ENCODE data around the gene NOL4L.
A peak's percentile ranks its signal among the peaks of the same experiment; 100 is the strongest.

Gene NOL4L

DNA sequence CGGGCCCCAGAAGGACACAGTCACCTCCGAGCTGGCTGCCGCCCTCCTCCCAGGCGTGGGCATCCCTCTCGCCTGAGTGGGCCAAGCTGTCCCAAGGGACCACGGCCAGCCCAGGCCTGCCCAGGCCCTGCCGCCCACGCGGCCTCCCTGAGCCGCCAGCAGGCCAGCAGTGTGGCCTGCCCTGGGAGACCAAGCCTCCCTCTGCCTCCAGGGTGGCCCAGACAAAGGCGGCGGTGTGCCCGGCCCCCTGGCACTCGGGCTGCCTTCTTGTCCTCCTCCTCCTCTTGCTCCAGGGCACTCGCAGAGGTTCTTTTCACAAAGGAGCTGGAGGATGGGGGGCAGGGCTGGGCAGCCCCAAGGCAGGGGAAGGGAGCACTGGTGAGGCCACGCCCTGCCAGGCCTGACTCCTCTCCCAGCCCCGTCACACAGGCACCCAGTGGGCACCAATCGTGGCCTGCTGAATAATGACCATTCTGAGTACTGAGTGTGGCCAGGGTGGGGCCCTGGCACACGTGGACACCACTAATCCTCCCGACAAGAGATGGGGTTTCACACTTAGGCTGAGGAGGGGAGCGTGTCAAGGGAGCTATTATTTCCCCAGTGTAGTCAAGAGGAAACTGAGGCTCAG is 25.3 kb downstream of the NOL4L start:
- DNase-seq = no peak

DNA sequence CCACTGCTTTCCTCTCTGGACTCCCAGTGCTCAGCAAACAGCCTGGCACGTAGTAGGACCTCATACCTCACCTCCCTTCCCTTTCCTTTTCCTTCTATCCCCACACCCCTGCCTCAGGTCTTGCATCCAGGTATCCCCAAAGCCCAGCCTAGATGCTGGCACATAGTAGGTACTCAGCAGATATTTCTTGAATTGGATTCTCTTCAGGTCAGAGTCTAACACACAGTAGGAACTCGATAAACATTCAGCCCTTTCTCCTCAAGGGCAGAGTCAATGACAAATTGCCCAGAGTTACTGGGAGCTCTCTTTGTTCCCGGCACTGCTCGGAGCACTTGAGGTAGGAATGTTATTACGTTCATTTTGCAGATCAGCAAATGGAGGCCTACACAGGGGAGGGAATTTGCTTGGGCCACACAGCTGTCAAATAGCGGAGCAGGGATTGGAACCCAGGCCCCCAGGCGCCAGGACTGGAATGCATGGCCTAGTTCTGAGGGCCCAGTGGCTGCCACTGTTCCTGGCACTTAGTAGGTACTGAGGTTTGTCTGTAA is 25.9 kb downstream of the NOL4L start:
- no peak for DNase-seq

DNA sequence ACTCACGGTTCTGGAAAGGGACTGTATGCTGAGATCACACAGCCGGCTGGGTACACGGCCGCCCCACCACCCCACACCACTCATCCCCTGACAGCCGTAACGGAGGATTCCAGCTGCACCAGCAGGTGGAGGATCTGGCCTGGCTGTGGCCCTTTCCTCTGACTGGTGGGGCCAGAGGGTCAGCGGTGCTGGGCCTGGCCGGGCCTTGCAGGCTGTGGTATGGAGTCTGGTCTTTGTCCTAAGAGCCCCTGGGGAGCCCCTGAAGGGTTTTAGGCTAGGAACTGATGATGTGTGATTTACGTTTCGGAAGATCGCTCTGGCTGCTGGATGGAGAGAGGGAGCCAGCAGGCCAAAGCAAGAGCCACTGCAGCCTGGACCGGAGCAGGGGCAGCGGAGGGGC is 26.6 kb downstream of the NOL4L start:
- DNase-seq = no peak

DNA sequence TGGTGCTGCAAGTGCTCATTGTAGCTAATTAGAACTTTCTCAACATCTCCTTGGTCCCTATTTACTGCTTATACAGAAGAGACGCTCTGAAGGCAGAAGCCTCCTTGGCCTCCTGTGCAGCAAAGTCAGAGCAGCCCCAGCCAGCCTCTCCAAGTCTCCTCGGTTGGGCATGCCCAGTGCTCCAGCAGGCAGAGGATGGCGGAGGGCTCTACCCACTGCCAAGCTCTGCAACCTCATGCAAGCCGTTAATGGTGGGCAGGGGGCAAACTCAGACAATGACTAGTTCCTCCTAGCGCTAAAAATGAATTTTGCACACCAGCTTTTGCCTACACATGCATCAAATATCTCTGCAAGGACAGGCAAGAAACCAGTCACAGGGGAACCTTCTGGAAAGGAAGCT is 27.8 kb downstream of the NOL4L start:
- DNase-seq = no peak

DNA sequence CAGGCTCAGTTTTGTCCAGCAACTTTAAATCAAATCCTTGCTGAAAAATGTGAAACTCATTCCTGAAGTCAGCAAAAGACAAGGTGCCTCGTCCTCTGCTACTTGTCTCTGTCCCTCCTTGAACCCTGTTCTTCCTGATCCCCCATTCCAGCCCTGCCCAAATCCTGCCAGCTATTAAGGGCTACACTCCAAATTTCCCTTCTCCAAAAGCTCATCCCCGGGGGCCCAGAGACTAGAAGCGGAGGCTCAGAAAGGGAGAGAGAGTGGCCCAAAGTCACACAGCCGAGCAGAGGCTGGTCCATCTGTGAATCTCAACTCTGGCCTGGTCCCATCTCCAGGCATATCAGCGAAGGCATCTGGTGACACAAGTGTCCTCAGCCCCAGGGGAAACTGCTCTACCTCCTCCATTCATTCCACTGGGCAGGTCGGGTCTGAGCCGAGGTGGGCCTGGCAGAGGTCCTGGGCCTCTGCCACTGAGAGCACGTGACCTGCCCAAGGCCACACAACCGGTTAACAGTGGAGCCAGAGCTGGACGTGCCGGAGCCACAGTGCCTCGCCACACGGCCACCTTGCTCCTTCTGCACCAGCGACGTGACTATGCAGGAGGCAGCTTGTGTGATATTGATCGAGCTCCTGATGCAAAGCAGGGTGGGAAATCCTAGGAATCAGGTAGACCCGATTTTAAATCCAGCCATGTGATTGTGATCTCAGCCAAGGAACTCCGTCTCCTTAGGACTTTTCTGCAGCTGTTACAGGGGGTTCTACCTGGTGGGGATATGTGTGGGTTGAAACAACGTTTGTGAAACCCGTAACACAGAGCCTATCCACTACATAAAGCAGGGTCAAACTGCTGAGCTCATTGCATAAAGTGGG is 28.6 kb downstream of the NOL4L start:
- DNase-seq = no peak

DNA sequence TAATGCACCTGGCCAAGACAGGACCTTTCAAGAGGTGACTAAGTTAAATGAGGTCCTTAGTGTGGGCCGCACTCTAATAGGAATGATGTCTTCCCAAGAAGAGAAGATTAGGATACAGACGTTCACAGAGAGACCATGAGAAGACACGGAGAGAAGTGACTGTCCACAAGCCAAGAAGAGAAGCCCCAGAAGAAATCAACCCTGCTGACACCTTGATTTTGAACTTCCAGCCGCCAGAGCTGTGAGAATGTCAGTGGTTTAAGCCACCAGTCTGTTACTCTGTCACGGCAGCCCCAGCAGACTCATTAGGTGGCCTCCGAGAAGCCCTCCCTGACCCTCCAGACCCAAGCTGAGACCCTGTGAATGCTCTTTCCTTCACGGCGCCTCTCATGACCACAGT is 29.5 kb downstream of the NOL4L start:
- DNase-seq = no peak

DNA sequence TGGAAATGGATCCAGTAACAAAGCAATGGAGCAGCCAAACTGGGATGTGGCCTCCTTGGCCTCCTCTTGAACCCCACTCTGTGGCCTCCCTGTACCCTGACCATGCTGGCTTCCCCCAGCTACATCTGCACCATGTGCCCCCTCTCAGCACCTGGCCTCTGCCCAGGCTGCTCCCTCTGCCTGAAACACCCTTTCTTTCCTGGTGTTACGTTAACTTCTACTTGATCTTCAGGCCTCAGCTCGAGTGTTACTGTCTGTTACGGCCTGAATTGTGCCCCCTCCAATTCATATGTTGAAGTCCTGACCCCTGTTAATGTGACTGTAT is 30.2 kb downstream of the NOL4L start:
- no peak for DNase-seq

DNA sequence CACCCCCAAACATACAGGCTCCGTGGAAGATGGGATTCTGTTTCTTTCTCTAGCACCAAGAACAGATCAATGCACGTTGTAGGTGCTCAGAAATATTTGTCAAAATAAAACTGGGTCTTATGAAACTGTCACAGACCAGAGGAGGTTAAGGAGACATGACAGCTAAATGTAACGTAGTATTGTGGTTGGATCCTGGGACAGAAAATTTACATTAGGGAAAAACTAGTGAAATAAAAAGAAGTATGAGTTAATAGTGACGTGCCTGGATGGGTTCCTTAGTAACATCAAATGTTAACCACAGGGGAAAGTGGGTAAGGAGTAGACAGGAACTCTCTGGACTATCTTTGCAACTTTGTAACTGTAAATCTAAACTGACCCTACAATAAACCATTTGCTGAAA is 31.5 kb downstream of the NOL4L start:
- DNase-seq = no peak

DNA sequence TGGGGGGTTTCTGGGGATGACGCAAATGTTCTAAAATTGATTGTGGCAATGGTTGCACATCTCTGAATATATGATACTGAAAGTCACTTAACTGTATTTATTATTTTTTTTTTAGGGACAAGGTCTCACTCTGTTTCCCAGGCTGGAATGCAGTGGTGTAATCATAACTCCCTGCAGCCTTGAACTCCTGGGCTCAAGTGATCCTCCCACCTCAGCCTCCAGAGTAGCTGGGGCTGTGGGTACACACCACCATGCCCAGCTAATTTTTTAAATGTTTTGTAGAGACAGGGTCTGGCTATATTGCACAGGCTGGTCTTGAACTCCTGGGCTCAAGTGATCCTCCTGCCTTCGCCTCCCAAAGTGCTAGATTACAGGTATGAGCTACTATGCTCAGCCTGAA is 33.4 kb downstream of the NOL4L start:
- DNase-seq = no peak

DNA sequence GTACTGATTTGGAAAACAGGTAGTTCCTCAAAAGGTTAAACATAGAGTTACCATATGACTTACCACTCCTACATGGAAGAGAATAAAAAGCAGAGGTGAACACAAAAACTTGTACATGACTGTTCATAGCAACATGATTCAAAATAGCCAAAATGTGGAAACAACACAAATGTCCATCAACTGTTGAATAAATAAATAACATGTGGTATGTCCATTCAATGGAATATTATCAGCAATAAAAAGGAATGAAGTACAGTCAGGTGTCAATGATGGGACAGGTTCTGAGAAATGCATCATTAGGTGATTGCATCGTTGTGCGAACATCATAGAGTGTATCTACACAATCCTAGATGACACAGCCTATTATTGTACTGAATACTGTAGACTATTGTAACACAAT is 35.3 kb downstream of the NOL4L start:
- no peak for DNase-seq

DNA sequence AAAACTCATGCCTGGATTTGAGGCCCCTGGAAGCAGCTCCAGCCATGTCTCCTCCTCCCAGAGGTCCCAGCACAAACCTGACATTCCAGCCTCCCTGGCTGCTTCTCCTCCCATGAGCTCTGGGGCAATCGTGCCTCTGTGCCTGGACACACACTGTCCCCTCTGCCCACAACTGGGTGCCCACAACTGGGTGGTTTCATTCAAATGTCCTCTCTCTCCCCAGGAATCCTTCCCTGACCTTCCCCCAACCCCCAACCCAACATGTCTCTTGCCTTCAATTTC is 37.4 kb downstream of the NOL4L start:
- no peak for DNase-seq

DNA sequence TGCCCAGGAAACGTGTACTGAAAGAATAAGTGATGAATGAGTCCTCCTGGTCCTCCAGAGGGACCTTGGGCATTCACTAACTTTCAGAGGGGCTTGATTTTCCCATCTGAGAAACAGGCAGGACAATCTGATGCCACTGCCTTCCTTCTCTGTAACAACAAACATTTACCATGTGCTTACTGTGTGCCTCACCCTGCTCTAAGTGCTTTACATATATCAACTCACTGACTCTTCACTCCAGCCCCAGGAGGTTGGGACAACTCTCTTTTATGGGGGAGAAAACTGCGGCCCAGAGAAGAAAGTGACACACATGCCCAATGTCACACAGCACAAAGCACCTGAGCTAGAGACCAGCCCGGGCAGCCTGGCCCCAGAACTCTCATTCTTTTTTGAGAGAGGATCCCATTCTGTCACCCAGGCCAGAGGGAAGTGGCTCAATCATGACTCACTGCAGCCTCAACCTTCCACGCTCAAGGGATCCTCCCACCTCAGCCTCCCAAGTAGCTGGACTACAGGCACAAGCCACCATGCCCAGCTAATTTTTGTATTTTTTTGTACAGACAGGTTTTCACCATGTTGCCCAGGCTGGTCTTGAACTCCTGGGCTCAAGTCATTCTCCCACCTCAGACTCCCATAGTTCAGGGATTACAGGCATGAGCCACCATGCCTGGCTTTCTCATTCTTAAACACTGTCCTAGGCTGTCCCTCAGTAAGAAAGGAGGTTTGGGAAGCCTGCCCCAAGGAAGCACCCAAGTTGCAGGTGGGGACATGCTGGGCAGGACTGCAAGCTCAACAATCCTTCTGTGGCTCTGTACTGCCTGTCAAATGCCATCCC is 38.0 kb downstream of the NOL4L start:
- no peak for DNase-seq

DNA sequence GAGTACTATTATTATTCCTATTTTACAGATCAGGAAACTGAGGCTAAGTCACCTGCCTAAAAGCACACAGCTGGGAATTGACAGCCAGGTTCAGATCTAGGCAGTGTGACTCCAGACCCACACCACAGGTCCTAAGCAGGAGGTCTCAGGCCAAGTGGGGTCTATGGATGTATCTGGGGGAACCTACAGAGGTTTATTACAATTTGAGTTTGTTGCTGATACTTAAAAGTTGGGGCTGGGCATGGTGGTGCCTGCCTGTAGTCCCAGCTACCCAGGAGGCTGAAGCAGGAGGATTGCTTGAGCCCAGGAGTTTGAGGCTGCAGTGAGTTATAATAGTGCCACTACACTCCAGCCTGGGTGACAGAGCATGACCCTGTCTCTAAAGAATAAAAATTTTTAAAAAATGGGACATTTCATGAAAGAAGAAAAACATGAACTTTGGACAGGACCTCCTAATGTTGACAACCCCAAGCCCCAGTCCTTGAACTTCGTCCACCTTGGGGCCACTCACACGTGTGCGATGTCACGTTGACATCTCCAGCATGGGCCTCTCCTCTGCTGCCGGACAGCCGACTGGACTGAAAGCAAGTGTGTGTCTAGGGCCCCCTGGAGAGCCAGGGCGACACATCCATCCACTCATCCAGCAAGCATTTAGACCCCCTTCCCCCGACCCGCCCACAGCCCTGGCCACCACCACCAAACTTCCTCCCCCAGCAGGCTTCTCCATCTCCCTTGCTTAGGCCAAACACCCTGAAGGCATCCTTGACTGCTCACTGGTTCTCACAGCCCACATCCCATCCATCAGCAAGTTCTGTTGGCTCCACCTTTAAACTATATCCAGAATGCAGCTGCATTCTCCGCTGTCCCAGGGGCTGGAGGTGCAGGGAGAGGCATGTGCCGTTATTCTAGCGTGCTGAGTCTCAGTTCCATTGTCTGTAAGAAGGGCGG is 40.0 kb downstream of the NOL4L start:
- DNase-seq = no peak

DNA sequence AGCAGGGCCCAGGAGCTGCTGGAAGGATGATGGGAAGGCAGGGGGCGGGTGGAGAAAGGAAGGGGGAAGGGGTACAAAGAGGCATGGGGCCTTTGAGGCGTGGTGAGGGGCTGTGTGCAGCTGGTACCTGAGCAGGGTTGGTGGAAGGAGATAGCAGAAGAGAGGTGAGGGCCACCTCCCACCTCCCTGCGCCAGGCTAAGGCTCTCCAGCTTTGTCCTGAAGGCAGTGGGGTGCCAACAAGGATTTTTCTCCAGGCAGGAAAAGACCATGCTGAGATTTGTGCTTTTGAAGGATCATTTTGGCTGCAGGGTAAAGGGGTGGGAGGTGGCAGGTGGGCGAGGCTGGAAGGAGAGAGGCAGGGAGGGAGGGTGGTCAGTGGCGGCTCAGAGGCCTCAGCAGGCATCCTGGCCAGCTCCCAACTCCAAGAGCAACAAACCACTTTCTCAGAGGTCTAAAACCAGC is 40.8 kb downstream of the NOL4L start:
- DNase-seq = no peak

DNA sequence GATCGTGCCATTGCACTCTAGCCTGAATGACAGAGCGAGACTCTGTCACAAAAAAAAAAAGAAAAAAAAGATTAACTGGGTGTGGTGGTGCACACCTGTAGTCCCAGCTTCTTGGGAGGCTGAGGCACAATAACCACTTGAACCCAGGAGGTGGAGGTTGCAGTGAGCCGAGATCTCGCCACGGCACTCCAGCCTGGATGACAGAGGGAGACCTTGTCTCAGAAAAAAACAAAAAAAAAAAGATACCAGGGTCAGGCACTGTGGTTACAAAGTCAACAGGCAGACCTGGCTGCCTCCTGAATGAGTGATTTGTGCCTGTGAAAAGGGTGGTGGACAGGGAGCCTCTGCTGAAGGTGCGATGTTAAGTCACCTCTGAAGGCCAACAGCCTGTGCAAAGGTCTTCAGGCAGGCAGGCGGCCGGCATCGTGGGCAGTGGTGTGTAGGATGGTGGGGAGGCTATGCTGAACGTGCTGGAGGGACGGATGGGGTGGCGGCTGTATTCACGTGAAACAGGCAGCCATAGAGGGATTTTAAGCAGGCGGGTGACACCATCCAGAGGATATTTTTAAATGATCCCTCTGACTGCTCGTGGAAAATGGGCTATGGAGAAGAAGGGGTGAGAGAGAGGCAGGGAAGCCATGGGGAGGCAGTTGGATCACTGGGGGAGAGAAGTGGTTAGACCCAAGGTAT is 41.4 kb downstream of the NOL4L start:
- no peak for DNase-seq

DNA sequence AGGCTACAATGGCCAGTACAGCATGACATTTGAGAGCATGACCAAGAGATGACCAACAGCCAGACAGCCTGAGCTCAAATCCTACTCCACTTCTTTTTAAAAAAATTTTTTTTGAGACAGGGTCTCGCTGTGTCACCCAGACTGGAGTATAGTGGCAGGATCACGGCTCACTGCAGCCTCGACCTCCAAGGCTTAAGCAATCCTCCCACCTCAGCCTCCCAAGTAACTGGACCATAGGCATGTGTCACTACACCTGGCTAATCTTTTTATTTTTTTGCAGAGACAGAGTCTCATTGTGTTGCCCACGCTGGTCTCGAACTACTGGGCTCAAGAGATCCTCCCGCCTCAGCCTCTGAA is 42.9 kb downstream of the NOL4L start:
- no peak for DNase-seq

DNA sequence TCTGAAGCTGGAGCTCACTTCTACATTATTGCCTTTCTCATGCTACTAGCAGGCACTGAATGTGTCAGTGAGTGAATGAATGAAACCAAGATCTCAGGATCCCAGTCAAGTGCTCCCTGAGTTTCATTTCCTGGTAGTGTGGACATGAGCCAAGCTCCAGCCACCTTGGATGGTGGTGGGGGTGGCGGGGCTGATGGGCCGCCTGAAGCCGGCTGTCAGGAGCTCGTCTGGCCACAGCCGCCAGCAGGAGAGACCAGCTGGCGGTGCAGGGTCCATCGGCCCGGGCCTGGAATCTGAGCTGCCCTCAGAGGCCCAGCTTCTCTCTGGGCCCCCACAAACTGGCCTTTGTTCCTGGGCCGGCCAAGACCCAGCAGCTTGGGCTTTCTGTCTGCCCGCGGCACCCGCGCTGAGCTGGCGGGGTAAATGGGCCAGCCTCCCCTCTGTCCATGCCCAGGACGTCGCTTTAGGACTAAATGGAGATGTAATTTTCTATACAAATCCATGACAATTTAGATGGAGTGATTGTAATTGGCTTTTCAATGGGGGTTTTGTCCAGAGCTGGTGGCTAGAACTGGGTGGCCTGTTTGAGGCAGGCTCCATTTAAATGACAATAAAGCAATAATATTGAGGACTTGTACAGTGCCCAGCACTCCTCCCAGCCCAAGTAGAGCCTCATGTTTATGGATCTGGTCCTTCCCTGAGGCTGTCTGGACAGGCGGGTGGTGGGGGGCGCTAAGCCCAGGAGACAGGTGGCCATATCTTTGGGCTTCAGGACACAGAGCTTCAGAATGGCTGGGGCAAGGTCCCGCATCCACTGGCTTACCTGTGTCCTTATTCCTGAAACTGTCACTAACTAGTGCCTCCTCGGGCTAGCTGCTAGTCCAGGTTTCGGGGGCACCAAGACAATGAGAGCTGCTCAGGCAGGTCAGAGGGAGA is 43.5 kb downstream of the NOL4L start:
- DNase-seq = no peak

DNA sequence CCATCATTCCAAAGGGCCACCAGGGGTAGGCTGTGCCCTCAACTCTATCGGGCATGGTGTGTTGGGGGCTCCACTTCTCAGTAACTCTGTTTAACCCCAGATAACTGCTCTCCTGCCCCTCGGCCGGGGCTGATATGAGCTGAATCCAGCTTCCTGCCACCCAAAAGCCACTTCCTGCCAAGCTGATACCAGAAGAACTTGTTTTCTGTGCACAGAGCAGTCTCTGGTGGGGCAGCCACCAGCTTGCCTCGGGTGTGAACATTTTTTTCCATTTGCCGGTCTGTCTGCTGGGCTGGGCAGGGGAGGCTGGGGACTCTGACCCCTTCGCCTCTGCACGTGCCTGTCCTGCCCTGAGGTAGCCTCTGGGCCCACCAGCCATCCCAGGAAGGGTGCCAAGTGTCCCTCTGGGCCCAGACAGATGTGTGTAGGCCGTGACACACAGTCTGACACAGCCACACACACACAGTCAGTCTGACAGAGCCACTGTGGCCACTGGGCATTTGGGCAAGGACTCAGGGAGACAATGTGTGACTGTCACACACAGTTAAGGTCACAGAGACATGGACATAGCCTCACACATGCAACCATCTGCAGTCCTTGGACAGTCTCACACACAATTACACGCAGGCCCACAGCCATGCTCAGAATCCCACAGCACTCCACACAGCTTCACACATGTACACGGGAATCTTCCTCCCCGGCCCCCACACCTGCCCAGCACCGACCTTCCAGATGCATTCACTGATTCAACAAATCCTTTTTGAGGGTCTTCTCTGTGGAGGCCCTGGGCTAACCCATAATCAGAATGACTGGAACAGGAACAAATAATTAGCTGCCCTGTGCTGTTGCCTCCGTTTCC is 45.1 kb downstream of the NOL4L start:
- peak; percentile 76 for DNase-seq

DNA sequence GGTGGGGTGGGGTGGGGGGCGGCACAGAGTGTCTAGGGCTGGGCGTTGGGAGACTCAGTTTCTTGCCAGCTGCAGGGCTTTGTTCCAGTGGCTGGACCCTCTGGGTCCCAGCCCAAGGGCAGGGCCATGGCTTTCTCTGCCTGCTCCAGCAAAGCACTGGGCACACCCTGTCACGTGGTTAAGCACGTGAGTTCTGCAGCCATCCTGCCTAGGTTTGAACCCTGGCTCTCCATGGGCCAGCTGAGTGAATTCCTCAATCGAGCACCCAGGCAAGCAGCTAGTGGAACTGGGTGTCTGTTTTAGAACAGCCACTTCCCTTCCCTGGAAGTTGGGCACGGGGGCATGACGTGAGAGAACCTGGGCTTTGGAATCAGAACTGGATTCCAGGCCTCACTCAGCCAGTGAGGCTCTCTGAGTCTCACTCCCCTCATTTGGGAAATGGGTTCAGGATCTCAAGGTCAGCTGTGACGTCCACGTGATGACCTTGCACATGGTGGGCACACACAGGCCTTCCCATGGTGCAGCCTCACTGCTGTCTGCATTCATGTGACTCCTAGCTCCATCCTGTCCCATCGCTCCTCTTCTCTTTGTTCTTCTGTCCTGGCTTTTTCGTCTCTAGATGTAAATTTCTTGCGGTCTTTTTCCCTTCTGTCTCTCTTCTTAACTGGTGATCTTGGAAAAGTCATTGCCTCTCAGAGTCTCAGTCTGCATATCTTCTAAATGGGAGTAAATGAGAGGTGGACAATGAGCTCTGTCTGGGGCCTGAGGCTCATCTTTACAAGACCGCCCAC is 45.9 kb downstream of the NOL4L start:
- DNase-seq = peak; percentile 55

Data from activated CD4-positive, alpha-beta T cell treated with anti-CD3 and anti-CD28 coated beads for 48 hours (primary cell).